Measurements from ENCODE around the gene NSG1.

- TF ChIP-seq CTCF (conservative IDR thresholded peaks at IDR 0.05; ENCODE audit: low read length) (no peak), EZH2phosphoT487 (IDR thresholded peaks at IDR 0.05; ENCODE audit: borderline replicate concordance) (no peak)
Measured at GRCh38 chr4:4392501-4393183, 5.7 kb downstream of the NSG1 start.
